IPS-15b (cell line): ENCODE results near the gene KDF1.

ENCODE experiments used
- H3K27me3 ChIP-seq: one replicate; pipeline ENCODE4 v1.6.1; 2013; ENCODE audit warnings: low read length; ENCODE audit not compliant: control insufficient read depth, insufficient read depth
- H3K36me3 ChIP-seq: one replicate; pipeline ENCODE4 v1.6.1; 2013; ENCODE audit warnings: low read length; ENCODE audit not compliant: control insufficient read depth, insufficient read depth
- H3K4me1 ChIP-seq: one replicate; pipeline ENCODE4 v1.6.1; 2013; ENCODE audit warnings: mild to moderate bottlenecking, low read length; ENCODE audit not compliant: control insufficient read depth, insufficient read depth
- H3K4me3 ChIP-seq: one replicate; pipeline ENCODE4 v1.5.1; 2013; ENCODE audit warnings: low read depth, low read length
- H3K9ac ChIP-seq: one replicate; pipeline ENCODE4 v1.6.1; 2013; ENCODE audit warnings: low read depth, mild to moderate bottlenecking, low read length
- H3K9me3 ChIP-seq: one replicate; pipeline ENCODE4 v1.6.1; 2013; ENCODE audit warnings: mild to moderate bottlenecking, low read length; ENCODE audit not compliant: control insufficient read depth, insufficient read depth

KDF1 gene

GRCh38 chr1:26923711-26924110, 36.6 kb downstream of the KDF1 start:
- Histone ChIP-seq H3K27me3 (no peaks in the 10 kb centered on the region), H3K36me3 (peaks cover 20% of the 10 kb centered on the region), H3K9me3 (no peaks in the 10 kb centered on the region), H3K4me1 (peaks cover 4% of the 10 kb centered on the region), H3K4me3 (no peak overlapping the region), H3K9ac (no peak overlapping the region)

DNA sequence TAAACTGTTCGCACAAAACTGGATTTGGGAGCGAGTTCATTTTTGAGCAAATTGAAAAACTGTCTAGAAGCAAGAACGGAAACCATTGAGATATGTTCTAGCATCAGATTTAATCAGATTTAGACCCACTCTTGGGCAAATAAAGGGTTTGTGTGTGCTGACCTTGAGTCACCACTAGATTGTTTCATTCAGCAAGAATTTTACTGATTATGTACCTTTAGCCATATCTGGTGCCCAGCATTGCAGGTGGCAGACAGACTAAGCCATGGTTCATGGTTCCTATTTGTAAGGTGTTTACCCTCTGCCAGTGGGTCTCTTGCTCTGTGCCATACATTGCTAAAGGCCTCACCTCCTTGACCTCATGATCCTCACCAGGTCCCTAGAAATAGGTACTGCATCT, 37.4 kb downstream of the KDF1 start:
- Histone ChIP-seq H3K27me3 (no peaks in the 10 kb centered on the region), H3K9me3 (no peaks in the 10 kb centered on the region), H3K36me3 (peaks cover 20% of the 10 kb centered on the region), H3K4me3 (peak overlapping the region; percentile 94), H3K4me1 (peaks cover 4% of the 10 kb centered on the region), H3K9ac (no peak overlapping the region)

DNA sequence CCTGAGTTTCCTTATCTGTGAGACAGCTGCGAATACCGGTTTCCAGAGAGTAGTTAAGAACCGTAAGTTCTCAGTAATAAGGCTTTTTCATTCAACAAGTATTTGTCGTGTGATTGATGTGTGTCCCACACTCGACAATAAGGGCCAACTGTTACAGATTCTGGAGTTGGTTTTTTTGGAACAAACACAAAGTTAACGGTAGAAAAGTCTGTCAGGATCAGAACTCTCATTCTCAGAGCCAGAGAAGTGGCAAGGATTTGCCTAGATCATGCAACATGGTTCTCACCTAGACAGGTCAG, 37.9 kb downstream of the KDF1 start:
- Histone ChIP-seq H3K4me1 (peaks cover 4% of the 10 kb centered on the region), H3K36me3 (peaks cover 20% of the 10 kb centered on the region), H3K4me3 (peak overlapping the region; percentile 94), H3K9ac (peak overlapping the region; percentile 93), H3K9me3 (no peaks in the 10 kb centered on the region), H3K27me3 (no peaks in the 10 kb centered on the region)

- peak within 1 kb of the TSS; percentile 93 for H3K9ac ChIP-seq
- H3K36me3 ChIP-seq: peaks cover 17% of the 10 kb centered on the region
- H3K4me3 ChIP-seq: peak within 1 kb of the TSS; percentile 94
- H3K4me1 ChIP-seq: peaks cover 4% of the 10 kb centered on the region
- no peaks in the 10 kb centered on the region for H3K9me3 ChIP-seq
- H3K27me3 ChIP-seq: no peaks in the 10 kb centered on the region
Measured at GRCh38 chr1:26921540-26922430, 38.5 kb downstream of the KDF1 start, which contains the start of gene NUDC. Gene NUDC, plus strand, starts transcription at chr1:26921743. Its CDS starts 106 bp downstream, at chr1:26921849.

DNA sequence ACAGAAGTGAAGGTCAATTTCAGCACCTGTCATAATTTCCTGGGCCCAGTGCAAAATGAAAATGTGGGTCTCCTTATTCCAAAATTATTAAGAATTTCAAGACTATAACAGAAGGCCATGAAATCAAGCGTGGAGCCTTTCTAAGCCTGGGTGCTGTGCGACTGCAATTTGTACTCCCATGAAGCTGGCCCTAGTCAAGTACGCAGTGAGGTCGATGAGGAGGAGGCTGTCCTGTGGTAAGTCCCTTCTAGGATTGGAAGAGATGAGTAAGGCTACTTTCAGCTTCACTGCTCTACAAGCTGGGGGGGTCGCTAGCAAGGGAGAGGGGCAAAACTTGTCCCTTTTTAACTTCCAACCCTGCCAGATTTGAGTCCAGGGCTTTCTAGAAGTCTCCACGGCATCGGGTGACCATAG, 39.1 kb downstream of the KDF1 start:
- no peaks in the 10 kb centered on the region for H3K27me3 ChIP-seq
- H3K9ac ChIP-seq: no peak overlapping the region
- peaks cover 4% of the 10 kb centered on the region for H3K4me1 ChIP-seq
- peak overlapping the region; percentile 64 for H3K4me3 ChIP-seq
- H3K36me3 ChIP-seq: peaks cover 10% of the 10 kb centered on the region
- H3K9me3 ChIP-seq: no peaks in the 10 kb centered on the region

GRCh38 chr1:26915204-26915842, 44.9 kb downstream of the KDF1 start:
- Histone ChIP-seq H3K4me1 (no peaks in the 10 kb centered on the region), H3K9ac (no peak overlapping the region), H3K4me3 (no peak overlapping the region), H3K36me3 (no peaks in the 10 kb centered on the region), H3K9me3 (no peaks in the 10 kb centered on the region), H3K27me3 (peaks cover 3% of the 10 kb centered on the region)

DNA sequence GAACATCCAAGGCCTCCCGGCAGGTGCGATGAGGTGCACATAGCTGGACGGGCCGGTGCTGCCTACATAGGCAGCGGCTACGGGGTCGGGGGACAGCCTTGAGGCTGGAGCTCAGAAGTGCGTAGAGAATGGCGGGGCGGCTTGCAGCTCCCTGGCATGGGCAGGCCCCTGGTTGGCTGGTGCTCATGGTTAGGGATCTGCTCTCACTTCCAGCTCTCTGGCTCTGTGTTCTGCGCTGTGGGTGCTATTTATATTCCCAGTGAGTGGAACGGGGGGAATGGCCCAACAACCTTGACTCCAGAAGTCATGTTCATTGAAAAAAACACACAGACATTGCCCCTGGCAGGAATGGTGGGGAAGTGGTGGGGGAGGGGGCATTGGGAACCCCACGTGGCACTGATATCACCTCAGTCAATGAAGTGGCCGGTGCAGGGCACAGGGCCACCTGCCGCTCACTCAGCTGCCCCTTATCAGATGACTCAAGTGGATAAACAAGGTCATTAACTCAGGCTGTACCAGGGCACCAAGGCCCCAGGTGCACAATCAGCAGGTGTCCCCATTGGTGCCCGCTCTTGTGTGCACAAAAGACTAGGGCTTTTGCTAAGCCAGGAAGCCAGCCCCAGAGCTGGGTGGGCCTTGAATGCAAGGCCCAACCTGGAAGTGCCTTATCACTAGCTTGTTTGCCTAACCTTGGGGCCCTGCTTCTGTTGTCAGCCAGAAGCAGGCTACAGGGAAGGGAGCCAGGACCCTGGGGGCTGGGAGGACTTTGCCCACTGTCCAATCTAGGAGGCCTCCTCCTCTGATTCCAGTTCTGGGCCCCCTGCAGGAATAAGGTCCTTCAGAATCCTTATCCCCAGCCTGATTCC, 46.3 kb downstream of the KDF1 start, which contains the start of gene NR0B2:
Gene NR0B2, minus strand, starts transcription at position 222 of the 866 bp plus-strand sequence. Its CDS starts 35 bp downstream, at position 187.
- Histone ChIP-seq H3K27me3 (peaks cover 3% of the 10 kb centered on the region), H3K9ac (no peak within 1 kb of the TSS), H3K9me3 (no peaks in the 10 kb centered on the region), H3K36me3 (no peaks in the 10 kb centered on the region), H3K4me3 (no peak within 1 kb of the TSS), H3K4me1 (no peaks in the 10 kb centered on the region)

DNA sequence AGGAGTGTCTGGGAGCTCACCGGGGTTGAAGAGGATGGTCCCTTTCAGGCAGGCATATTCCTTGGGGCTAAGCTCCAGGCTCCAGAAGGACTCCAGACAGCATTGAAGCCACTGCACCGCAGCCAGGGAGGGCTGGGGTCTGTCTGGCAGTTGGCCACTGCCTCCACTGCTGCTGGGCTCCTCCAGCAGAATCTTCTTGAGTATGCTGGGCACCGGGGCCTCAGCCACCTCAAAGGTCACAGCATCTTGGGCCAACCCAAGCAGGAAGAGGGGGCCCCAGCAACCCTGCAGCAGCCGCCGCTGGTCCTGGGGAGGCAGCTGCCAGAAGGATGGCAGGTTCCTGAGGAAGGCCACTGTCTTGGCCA, 46.9 kb downstream of the KDF1 start:
- no peaks in the 10 kb centered on the region for H3K4me1 ChIP-seq
- peaks cover 3% of the 10 kb centered on the region for H3K27me3 ChIP-seq
- no peaks in the 10 kb centered on the region for H3K9me3 ChIP-seq
- no peak overlapping the region for H3K9ac ChIP-seq
- no peaks in the 10 kb centered on the region for H3K36me3 ChIP-seq
- no peak overlapping the region for H3K4me3 ChIP-seq

DNA sequence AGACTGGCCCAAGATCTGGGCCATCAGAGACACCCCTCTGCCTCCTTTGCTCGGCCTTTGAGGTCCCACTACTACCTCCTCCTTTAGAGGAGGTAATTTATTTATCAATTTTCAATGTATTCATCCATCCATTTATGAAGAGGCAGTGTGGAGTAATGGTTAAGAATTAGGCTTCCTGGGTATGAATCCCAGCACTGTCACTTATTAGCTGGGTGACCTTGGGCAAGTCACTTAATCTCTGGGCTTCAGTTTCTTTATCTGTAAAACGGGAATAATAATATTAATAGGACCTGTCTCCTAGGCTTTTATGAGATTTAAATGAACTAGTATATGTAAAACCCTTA, 48.1 kb downstream of the KDF1 start:
- Histone ChIP-seq H3K36me3 (no peaks in the 10 kb centered on the region), H3K4me1 (no peaks in the 10 kb centered on the region), H3K4me3 (no peak overlapping the region), H3K9ac (no peak overlapping the region), H3K27me3 (peaks cover 3% of the 10 kb centered on the region), H3K9me3 (no peaks in the 10 kb centered on the region)

GRCh38 chr1:26911399-26912146, 48.7 kb downstream of the KDF1 start:
- Histone ChIP-seq H3K9me3 (no peaks in the 10 kb centered on the region), H3K4me3 (no peak overlapping the region), H3K27me3 (peaks cover 3% of the 10 kb centered on the region), H3K9ac (no peak overlapping the region), H3K4me1 (no peaks in the 10 kb centered on the region), H3K36me3 (no peaks in the 10 kb centered on the region)
